ENCODE data around the gene PTPA. TPM values are rescaled to one million over a fixed set of nuclear protein-coding genes. Genes with fewer than 3 reads are reported as not detected.

Gene PTPA
- total and polyA plus RNA-seq, 9 of the 15 experiments (the other 6 are each of a cell fraction or from before 2014, with no cell fraction given), result 1.7 to 121 (median 72.6) TPM

DNA sequence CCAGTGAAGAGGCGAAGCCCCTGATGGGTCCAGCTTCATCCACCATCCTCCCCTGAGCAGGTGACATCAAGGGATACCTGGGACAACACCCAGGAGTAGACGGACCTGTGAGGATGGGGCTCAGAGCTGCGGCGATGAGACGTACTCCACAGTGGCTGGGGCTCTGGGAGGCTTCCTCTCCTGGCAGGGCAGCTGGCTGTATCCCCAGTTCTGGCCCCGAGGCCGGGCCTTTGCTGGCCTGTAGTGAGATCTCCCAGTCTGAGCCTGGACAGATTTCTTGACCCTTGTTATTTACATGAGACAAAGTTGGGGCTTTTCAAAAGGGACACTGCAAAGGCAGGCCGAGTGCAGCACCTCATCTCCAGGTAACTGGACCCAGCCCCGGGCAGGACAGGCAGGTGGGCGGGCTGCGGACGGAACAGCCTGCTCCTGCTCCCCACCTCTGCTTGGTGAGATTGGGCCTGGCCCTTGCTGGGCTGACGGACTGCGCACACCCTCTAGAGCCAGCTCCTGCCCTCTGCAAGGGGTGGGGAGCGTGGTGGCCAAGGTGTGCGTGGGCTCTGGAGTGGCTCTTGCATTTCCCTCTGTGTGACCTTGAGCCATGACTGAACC is 43.8 kb downstream of the PTPA start (continued):
- TF ChIP-seq, protein P1, sequence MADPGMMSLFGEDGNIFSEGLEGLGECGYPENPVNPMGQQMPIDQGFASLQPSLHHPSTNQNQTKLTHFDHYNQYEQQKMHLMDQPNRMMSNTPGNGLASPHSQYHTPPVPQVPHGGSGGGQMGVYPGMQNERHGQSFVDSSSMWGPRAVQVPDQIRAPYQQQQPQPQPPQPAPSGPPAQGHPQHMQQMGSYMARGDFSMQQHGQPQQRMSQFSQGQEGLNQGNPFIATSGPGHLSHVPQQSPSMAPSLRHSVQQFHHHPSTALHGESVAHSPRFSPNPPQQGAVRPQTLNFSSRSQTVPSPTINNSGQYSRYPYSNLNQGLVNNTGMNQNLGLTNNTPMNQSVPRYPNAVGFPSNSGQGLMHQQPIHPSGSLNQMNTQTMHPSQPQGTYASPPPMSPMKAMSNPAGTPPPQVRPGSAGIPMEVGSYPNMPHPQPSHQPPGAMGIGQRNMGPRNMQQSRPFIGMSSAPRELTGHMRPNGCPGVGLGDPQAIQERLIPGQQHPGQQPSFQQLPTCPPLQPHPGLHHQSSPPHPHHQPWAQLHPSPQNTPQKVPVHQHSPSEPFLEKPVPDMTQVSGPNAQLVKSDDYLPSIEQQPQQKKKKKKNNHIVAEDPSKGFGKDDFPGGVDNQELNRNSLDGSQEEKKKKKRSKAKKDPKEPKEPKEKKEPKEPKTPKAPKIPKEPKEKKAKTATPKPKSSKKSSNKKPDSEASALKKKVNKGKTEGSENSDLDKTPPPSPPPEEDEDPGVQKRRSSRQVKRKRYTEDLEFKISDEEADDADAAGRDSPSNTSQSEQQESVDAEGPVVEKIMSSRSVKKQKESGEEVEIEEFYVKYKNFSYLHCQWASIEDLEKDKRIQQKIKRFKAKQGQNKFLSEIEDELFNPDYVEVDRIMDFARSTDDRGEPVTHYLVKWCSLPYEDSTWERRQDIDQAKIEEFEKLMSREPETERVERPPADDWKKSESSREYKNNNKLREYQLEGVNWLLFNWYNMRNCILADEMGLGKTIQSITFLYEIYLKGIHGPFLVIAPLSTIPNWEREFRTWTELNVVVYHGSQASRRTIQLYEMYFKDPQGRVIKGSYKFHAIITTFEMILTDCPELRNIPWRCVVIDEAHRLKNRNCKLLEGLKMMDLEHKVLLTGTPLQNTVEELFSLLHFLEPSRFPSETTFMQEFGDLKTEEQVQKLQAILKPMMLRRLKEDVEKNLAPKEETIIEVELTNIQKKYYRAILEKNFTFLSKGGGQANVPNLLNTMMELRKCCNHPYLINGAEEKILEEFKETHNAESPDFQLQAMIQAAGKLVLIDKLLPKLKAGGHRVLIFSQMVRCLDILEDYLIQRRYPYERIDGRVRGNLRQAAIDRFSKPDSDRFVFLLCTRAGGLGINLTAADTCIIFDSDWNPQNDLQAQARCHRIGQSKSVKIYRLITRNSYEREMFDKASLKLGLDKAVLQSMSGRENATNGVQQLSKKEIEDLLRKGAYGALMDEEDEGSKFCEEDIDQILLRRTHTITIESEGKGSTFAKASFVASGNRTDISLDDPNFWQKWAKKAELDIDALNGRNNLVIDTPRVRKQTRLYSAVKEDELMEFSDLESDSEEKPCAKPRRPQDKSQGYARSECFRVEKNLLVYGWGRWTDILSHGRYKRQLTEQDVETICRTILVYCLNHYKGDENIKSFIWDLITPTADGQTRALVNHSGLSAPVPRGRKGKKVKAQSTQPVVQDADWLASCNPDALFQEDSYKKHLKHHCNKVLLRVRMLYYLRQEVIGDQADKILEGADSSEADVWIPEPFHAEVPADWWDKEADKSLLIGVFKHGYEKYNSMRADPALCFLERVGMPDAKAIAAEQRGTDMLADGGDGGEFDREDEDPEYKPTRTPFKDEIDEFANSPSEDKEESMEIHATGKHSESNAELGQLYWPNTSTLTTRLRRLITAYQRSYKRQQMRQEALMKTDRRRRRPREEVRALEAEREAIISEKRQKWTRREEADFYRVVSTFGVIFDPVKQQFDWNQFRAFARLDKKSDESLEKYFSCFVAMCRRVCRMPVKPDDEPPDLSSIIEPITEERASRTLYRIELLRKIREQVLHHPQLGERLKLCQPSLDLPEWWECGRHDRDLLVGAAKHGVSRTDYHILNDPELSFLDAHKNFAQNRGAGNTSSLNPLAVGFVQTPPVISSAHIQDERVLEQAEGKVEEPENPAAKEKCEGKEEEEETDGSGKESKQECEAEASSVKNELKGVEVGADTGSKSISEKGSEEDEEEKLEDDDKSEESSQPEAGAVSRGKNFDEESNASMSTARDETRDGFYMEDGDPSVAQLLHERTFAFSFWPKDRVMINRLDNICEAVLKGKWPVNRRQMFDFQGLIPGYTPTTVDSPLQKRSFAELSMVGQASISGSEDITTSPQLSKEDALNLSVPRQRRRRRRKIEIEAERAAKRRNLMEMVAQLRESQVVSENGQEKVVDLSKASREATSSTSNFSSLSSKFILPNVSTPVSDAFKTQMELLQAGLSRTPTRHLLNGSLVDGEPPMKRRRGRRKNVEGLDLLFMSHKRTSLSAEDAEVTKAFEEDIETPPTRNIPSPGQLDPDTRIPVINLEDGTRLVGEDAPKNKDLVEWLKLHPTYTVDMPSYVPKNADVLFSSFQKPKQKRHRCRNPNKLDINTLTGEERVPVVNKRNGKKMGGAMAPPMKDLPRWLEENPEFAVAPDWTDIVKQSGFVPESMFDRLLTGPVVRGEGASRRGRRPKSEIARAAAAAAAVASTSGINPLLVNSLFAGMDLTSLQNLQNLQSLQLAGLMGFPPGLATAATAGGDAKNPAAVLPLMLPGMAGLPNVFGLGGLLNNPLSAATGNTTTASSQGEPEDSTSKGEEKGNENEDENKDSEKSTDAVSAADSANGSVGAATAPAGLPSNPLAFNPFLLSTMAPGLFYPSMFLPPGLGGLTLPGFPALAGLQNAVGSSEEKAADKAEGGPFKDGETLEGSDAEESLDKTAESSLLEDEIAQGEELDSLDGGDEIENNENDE (IDR thresholded peaks at IDR 0.05; ENCODE audit: low read depth, low read length), result no peak
- TF ChIP-seq C11orf30 (IDR thresholded peaks at IDR 0.05; ENCODE audit: low read depth), result no peak
- TF ChIP-seq TAL1 (IDR thresholded peaks at IDR 0.05), result no peak
- no peak for TF ChIP-seq CHD4 (IDR thresholded peaks at IDR 0.05; ENCODE audit: insufficient read depth, insufficient replicate concordance, low read depth, low read length, poor library complexity, severe bottlenecking)
- TF ChIP-seq TAF7 (tag; IDR thresholded peaks at IDR 0.05), result no peak
- TF ChIP-seq, protein P2, sequence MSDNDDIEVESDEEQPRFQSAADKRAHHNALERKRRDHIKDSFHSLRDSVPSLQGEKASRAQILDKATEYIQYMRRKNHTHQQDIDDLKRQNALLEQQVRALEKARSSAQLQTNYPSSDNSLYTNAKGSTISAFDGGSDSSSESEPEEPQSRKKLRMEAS (CRISPR knock-in tag; IDR thresholded peaks at IDR 0.05), result no peak
- no peak for TF ChIP-seq COPS2 (conservative IDR thresholded peaks at IDR 0.05)
- TF ChIP-seq FOXJ3 (CRISPR knock-in tag; IDR thresholded peaks at IDR 0.05), result no peak
- no peak for TF ChIP-seq ZNF384 (IDR thresholded peaks at IDR 0.05; ENCODE audit: low read depth, low read length)
- TF ChIP-seq, protein P3, sequence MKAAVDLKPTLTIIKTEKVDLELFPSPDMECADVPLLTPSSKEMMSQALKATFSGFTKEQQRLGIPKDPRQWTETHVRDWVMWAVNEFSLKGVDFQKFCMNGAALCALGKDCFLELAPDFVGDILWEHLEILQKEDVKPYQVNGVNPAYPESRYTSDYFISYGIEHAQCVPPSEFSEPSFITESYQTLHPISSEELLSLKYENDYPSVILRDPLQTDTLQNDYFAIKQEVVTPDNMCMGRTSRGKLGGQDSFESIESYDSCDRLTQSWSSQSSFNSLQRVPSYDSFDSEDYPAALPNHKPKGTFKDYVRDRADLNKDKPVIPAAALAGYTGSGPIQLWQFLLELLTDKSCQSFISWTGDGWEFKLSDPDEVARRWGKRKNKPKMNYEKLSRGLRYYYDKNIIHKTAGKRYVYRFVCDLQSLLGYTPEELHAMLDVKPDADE (conservative IDR thresholded peaks at IDR 0.05; ENCODE audit: control insufficient read depth, low read depth, low read length), result no peak
- TF ChIP-seq RFX7 (CRISPR knock-in tag; IDR thresholded peaks at IDR 0.05), result no peak
